ENCODE data around the gene CD6.

The CD6 gene

GRCh38 chr11:60984149-60984548, 12.7 kb downstream of the CD6 start:
- no peak for DNase-seq (ENCODE audit: low spot score)

- no peak for DNase-seq (ENCODE audit: low spot score)
These were observed 13.2 kb downstream of the CD6 start for GRCh38 chr11:60984636-60985035.

- no peak for DNase-seq (ENCODE audit: low spot score)
These were observed 14.0 kb downstream of the CD6 start for GRCh38 chr11:60985501-60985900.

- peak; percentile 42 for DNase-seq (ENCODE audit: low spot score)
These were observed 14.8 kb downstream of the CD6 start for GRCh38 chr11:60985991-60986915.

GRCh38 chr11:60987577-60988277, 16.2 kb downstream of the CD6 start:
- no peak for DNase-seq (ENCODE audit: low spot score)

GRCh38 chr11:60988658-60989057, 17.2 kb downstream of the CD6 start:
- no peak for DNase-seq (ENCODE audit: low spot score)

GRCh38 chr11:60989093-60989650, 17.7 kb downstream of the CD6 start:
- no peak for DNase-seq (ENCODE audit: low spot score)

- no peak for DNase-seq (ENCODE audit: low spot score)
These were observed 20.0 kb downstream of the CD6 start for GRCh38 chr11:60991457-60991856.

GRCh38 chr11:60992842-60993409, 21.4 kb downstream of the CD6 start:
- DNase-seq (ENCODE audit: low spot score), result no peak

- DNase-seq (ENCODE audit: low spot score), result no peak
These were observed 22.1 kb downstream of the CD6 start for GRCh38 chr11:60993615-60994014.

GRCh38 chr11:60994541-60995080, 23.1 kb downstream of the CD6 start:
- DNase-seq (ENCODE audit: low spot score), result no peak

- DNase-seq (ENCODE audit: low spot score), result no peak
These were observed 24.3 kb downstream of the CD6 start for GRCh38 chr11:60995798-60996197.

- peak; percentile 76 for DNase-seq (ENCODE audit: low spot score)
These were observed 25.1 kb downstream of the CD6 start for GRCh38 chr11:60996381-60997138.

GRCh38 chr11:61000426-61000825, 28.9 kb downstream of the CD6 start:
- DNase-seq (ENCODE audit: low spot score), result no peak

- DNase-seq (ENCODE audit: low spot score), result no peak
These were observed 30.5 kb downstream of the CD6 start for GRCh38 chr11:61001931-61002330.

- no peak for DNase-seq (ENCODE audit: low spot score)
These were observed 31.1 kb downstream of the CD6 start for GRCh38 chr11:61002598-61002997.

- DNase-seq (ENCODE audit: low spot score), result no peak
These were observed 32.7 kb downstream of the CD6 start for GRCh38 chr11:61004180-61004611.

- no peak for DNase-seq (ENCODE audit: low spot score)
These were observed 33.3 kb downstream of the CD6 start for GRCh38 chr11:61004761-61005181.

GRCh38 chr11:61007383-61007955, 36.0 kb downstream of the CD6 start:
- DNase-seq (ENCODE audit: low spot score), result no peak

GRCh38 chr11:61007956-61008896, 36.7 kb downstream of the CD6 start:
- no peak for DNase-seq (ENCODE audit: low spot score)

All from LoVo (cell line).